Skeletal muscle satellite cell (primary cell): ENCODE measurements around the gene WNT11.

Experiments
- H3K27me3 ChIP-seq: 2 replicates; pipeline ENCODE4 v1.7.0; 2013; ENCODE audit warnings: low read length; ENCODE audit not compliant: control insufficient read depth, insufficient read depth
- H3K36me3 ChIP-seq: 2 replicates; pipeline ENCODE4 v1.7.0; 2013; ENCODE audit warnings: mild to moderate bottlenecking, control low read depth, low read length; ENCODE audit not compliant: insufficient read depth
- H3K4me1 ChIP-seq: 2 replicates; pipeline ENCODE4 v1.7.0; 2013; ENCODE audit warnings: low read length; ENCODE audit not compliant: control insufficient read depth, insufficient read depth
- H3K4me2 ChIP-seq: 2 replicates; pipeline ENCODE4 v1.7.0; 2013; ENCODE audit warnings: mild to moderate bottlenecking, low read length
- H3K4me3 ChIP-seq: 2 replicates; pipeline ENCODE4 v1.7.0; 2013; ENCODE audit warnings: low read length
- H3K9ac ChIP-seq: 2 replicates; pipeline ENCODE4 v1.7.0; 2013; ENCODE audit warnings: mild to moderate bottlenecking, low read depth, low read length, moderate library complexity
- H3K9me3 ChIP-seq: replicated peaks from 2 replicates; pipeline ENCODE4 v1.7.0; 2013; ENCODE audit warnings: mild to moderate bottlenecking, control low read depth, low read length

WNT11 gene

DNA sequence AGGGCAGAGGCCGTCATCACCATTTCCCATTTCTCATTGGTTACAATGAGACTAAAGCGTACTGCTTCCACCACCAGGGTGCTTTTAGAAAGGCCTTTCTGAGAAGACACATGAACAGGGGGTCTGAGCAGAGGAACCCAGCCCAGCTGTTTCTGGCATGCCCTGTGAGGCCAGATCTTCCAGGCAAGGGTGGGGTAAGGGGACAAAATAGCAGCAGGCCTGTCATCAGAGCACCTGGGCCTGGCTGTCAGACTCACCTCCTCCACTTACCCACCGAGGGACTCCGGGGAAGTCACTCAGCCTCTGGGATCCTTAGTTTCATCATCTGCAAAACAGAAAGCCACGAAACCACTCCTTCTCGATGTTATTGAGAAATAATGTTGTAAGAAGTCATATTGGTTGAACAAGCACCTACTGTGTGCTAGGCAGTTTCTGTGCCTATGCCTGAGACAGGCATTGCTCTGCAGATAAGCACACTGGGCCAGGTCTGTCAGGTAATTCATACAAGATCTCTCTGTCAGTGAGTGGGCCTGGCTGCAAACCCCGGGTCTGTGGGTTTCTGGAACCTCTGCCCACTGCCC lies 8.8 kb upstream of the WNT11 start:
- Histone ChIP-seq H3K4me1 (peaks cover 12% of the 10 kb centered on the region), H3K9ac (no peak overlapping the region), H3K36me3 (no peaks in the 10 kb centered on the region), H3K9me3 (no peaks in the 10 kb centered on the region), H3K4me2 (no peak overlapping the region), H3K4me3 (no peak overlapping the region), H3K27me3 (peaks cover 58% of the 10 kb centered on the region)

- Histone ChIP-seq H3K4me2 (no peak overlapping the region), H3K9ac (no peak overlapping the region), H3K4me3 (no peak overlapping the region), H3K9me3 (no peaks in the 10 kb centered on the region), H3K27me3 (peaks cover 55% of the 10 kb centered on the region), H3K36me3 (no peaks in the 10 kb centered on the region), H3K4me1 (peaks cover 18% of the 10 kb centered on the region)
Observed at GRCh38 chr11:76214186-76214585, 7.9 kb upstream of the WNT11 start.

GRCh38 chr11:76212086-76213035 lies 6.1 kb upstream of the WNT11 start:
- Histone ChIP-seq H3K9me3 (no peaks in the 10 kb centered on the region), H3K4me2 (no peak overlapping the region), H3K27me3 (peaks cover 55% of the 10 kb centered on the region), H3K36me3 (no peaks in the 10 kb centered on the region), H3K4me1 (peaks cover 34% of the 10 kb centered on the region), H3K9ac (no peak overlapping the region), H3K4me3 (no peak overlapping the region)

DNA sequence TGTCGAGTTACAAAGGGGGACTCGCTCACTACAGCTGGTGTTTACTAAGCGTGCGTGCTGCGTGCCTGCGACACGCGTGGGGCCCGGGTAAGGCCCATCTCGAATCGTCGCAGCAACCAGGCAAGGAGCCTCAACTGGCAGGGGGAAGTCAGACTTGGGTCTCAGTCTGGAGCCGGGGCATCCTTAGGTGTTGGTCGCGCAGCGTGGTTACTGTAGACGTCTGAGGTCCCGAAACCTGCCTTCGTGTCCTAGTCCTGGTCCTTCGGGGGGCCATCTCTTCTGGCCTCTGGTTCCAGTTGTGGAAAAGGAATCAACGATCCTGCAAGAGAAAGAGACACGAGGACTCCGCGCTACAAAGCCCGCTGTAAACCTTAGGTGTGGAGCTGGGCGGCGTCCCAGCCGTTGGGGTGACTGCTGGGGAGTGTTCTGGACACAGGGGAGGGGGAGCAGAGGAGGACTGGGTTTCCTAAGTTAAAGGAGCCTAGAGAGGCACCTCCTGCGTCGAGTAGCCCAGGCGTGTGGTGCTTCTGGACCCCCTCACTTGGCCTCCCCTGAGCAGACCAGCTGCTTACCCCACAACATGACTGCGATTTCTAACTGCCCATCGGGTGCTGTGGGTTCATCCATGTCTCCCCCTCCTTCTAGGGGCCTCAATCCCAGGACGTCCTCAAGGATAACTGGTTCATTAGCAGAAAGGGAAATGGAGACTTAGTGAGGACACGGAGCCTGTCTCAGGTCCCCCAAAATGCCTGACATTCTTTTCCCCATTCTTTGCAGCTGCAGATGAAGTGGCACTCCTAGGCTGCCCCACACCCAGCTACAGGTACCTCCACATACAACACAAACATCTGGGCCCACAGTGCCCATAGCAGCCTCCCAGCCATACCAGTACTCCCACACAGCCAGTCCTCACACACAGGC lies 4.9 kb upstream of the WNT11 start:
- Histone ChIP-seq H3K4me2 (peak overlapping the region; percentile 84), H3K9me3 (no peaks in the 10 kb centered on the region), H3K27me3 (peaks cover 65% of the 10 kb centered on the region), H3K4me1 (peaks cover 42% of the 10 kb centered on the region), H3K4me3 (peak overlapping the region; percentile 30), H3K36me3 (no peaks in the 10 kb centered on the region), H3K9ac (no peak overlapping the region)

GRCh38 chr11:76209973-76210930 lies 4.0 kb upstream of the WNT11 start:
- Histone ChIP-seq H3K4me3 (peak overlapping the region; percentile 75), H3K9me3 (no peaks in the 10 kb centered on the region), H3K9ac (no peak overlapping the region), H3K36me3 (no peaks in the 10 kb centered on the region), H3K4me2 (peak overlapping the region; percentile 95), H3K27me3 (peaks cover 74% of the 10 kb centered on the region), H3K4me1 (peaks cover 37% of the 10 kb centered on the region)

DNA sequence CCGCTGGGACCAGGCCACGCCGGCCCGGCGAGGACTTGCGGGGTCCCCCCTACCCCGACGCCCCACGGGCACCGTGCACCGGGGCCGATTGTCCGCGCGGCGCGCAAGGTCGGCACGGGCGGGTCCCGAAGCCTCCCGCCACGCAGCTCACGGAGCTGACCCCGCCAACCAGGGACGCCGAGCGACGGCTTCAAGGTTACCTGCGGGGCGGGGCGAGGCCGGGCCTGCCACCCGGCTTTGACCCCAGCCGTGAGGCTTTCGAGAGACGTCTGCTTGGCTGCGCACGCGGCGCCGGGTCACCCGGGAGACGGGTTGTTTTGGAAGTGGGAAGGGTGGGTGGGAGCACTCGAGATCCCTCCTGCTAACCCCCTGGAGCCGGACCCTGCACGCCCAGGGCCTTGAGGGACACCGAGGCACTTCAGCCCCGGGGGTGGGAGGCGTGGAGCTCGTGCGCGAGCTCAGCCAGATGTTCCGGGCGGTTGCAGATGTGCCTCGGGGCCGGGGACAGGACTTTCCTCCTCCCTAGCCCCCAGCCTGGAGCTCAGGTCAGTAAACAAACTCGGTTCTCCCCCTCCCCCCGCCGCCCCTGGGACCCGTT lies 3.2 kb upstream of the WNT11 start:
- Histone ChIP-seq H3K4me3 (peak overlapping the region; percentile 75), H3K9ac (no peak overlapping the region), H3K27me3 (peaks cover 82% of the 10 kb centered on the region), H3K36me3 (no peaks in the 10 kb centered on the region), H3K4me2 (peak overlapping the region; percentile 95), H3K4me1 (peaks cover 37% of the 10 kb centered on the region), H3K9me3 (no peaks in the 10 kb centered on the region)

GRCh38 chr11:76208438-76209374 lies 2.4 kb upstream of the WNT11 start:
- H3K9me3 ChIP-seq = no peaks in the 10 kb centered on the region
- H3K9ac ChIP-seq = no peak overlapping the region
- H3K4me3 ChIP-seq = peak overlapping the region; percentile 75
- H3K36me3 ChIP-seq = no peaks in the 10 kb centered on the region
- H3K4me1 ChIP-seq = peaks cover 37% of the 10 kb centered on the region
- H3K4me2 ChIP-seq = peak overlapping the region; percentile 95
- H3K27me3 ChIP-seq = peaks cover 89% of the 10 kb centered on the region

- H3K4me1 ChIP-seq = peaks cover 37% of the 10 kb centered on the region
- no peaks in the 10 kb centered on the region for H3K9me3 ChIP-seq
- H3K4me3 ChIP-seq = peak overlapping the region; percentile 75
- H3K27me3 ChIP-seq = peaks cover 89% of the 10 kb centered on the region
- H3K4me2 ChIP-seq = peak overlapping the region; percentile 95
- H3K36me3 ChIP-seq = no peaks in the 10 kb centered on the region
- no peak overlapping the region for H3K9ac ChIP-seq
Observed at GRCh38 chr11:76207642-76208401, 1.5 kb upstream of the WNT11 start.

DNA sequence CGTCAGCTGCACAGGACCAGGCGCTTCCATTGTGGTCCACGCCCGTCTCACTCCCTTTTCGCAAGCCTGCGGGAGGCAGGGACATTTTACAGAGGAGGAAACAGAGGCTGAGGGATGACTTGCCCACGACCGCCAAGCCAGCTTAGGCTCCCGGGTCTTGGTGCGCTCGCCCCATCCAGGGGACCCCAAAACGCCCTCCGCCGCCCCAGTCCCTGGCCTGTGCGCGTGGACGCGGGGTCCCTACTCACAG lies 300 bp downstream of the WNT11 start:
- no peak overlapping the region for H3K9ac ChIP-seq
- H3K9me3 ChIP-seq = no peaks in the 10 kb centered on the region
- peak overlapping the region; percentile 75 for H3K4me3 ChIP-seq
- H3K4me1 ChIP-seq = peaks cover 37% of the 10 kb centered on the region
- H3K36me3 ChIP-seq = no peaks in the 10 kb centered on the region
- peak overlapping the region; percentile 95 for H3K4me2 ChIP-seq
- H3K27me3 ChIP-seq = peaks cover 73% of the 10 kb centered on the region
